DND-41 (cell line): ENCODE results near the gene FBXW11.

ENCODE experiments used
- ATAC-seq: fragments of 200-7000 bp; cut with Tn5 transposase; 3 replicates; pipeline ENCODE4 v1.9.1; 2021; ENCODE audit warnings: low read depth; ENCODE audit not compliant: insufficient read depth
- DNase-seq: peaks from one replicate; pipeline ENCODE4 v3.0.0-alpha.2; 2020
- H2AFZ ChIP-seq: 2 replicates; pipeline ENCODE4 v1.6.0; 2012; ENCODE audit warnings: low read depth, low read length
- H3K27ac ChIP-seq: 2 replicates; pipeline ENCODE4 v1.5.1; 2012; ENCODE audit warnings: low read length, inconsistent platforms
- H3K27me3 ChIP-seq: fragments of 200-600 bp; sonication (generic); 2 replicates; pipeline ENCODE4 v1.6.0; 2012; ENCODE audit warnings: low read length, mild to moderate bottlenecking, inconsistent platforms; ENCODE audit not compliant: insufficient read depth, poor library complexity
- H3K36me3 ChIP-seq: 2 replicates; pipeline ENCODE4 v1.5.1; 2012; ENCODE audit warnings: low read length, inconsistent platforms; ENCODE audit not compliant: insufficient read depth
- H3K4me1 ChIP-seq: 2 replicates; pipeline ENCODE4 v1.5.1; 2012; ENCODE audit warnings: mild to moderate bottlenecking, low read length; ENCODE audit not compliant: insufficient read depth
- H3K4me2 ChIP-seq: 2 replicates; pipeline ENCODE4 v1.6.0; 2012; ENCODE audit warnings: mild to moderate bottlenecking, moderate library complexity, low read length, inconsistent platforms; ENCODE audit not compliant: insufficient read depth
- H3K4me3 ChIP-seq, 2 experiments: fragments of 200-600 bp in 1 of 2; shearing (Covaris generic) in 1 of 2; 2 replicates each; pipeline ENCODE4 v1.5.1; 2012 to 2016; ENCODE audit warnings: inconsistent platforms in 2 of 2, low read length in 2 of 2, mild to moderate bottlenecking in 2 of 2, low read depth in 1 of 2, moderate library complexity in 1 of 2
- H3K79me2 ChIP-seq: 2 replicates; pipeline ENCODE4 v1.6.0; 2012; ENCODE audit warnings: low read length, inconsistent platforms; ENCODE audit not compliant: insufficient read depth
- H3K9ac ChIP-seq: 2 replicates; pipeline ENCODE4 v1.6.0; 2012; ENCODE audit warnings: low read depth, mild to moderate bottlenecking, inconsistent platforms, low read length, moderate library complexity
- H3K9me3 ChIP-seq: 2 replicates; pipeline ENCODE4 v1.5.1; 2012; ENCODE audit warnings: low read length, moderate library complexity, mild to moderate bottlenecking, inconsistent platforms; ENCODE audit not compliant: insufficient read depth, severe bottlenecking
- H4K20me1 ChIP-seq: 2 replicates; pipeline ENCODE4 v1.6.0; 2012; ENCODE audit warnings: low read length; ENCODE audit not compliant: insufficient read depth
- CTCF ChIP-seq: IDR thresholded peaks from 2 replicates; pipeline ENCODE4 v1.5.1; 2012; ENCODE audit warnings: borderline replicate concordance, low read length, moderate library complexity, mild to moderate bottlenecking; ENCODE audit not compliant: poor library complexity, severe bottlenecking; ENCODE audit errors: extremely low read depth
- EZH2 ChIP-seq: IDR thresholded peaks from 3 replicates; pipeline ENCODE4 v1.6.1; 2012; ENCODE audit warnings: borderline replicate concordance, low read depth, mild to moderate bottlenecking, moderate library complexity, low read length, inconsistent platforms; ENCODE audit not compliant: severe bottlenecking

FBXW11 gene

GRCh38 chr5:171955761-171956160 lies 50.7 kb downstream of the FBXW11 start:
- Histone ChIP-seq H3K4me1 (peaks cover 10% of the 10 kb centered on the region), H4K20me1 (peaks cover 66% of the 10 kb centered on the region), H3K4me2 (no peak overlapping the region)

DNA sequence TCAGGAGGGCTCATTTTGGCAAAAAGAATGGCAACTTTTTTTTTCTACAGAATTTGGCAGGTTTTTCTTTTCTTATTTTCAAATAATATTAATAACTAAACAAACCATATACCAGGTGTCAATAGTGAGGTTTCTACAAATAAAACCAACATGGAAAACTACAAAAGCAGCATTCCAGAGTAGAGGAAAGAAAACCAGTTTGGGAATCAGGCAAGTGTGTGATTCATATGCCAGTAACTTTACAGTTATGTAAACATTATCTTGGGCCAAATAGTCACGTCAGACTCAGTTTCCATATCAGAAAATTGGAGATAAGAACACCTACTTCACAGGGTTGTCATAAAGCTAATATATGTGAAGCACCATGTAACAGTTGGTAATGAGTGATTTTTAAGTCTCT lies 51.7 kb downstream of the FBXW11 start:
- Histone ChIP-seq H3K79me2 (peaks cover 96% of the 10 kb centered on the region), H3K9ac (no peak overlapping the region), H3K27ac (no peak overlapping the region), H4K20me1 (peaks cover 64% of the 10 kb centered on the region), H3K36me3 (no peaks in the 10 kb centered on the region), H3K9me3 (no peaks in the 10 kb centered on the region), H3K27me3 (no peaks in the 10 kb centered on the region), H3K4me1 (peaks cover 10% of the 10 kb centered on the region), H3K4me2 (no peak overlapping the region), H3K4me3 (no peak overlapping the region), H2AFZ (no peak overlapping the region)
- ATAC-seq, result no peak
- no peak for DNase-seq
- no peak for TF ChIP-seq EZH2
- no peak for TF ChIP-seq CTCF

More at GRCh38 chr5:171955761-171956160, 50.7 kb downstream of the FBXW11 start:
- no peak overlapping the region for H3K27ac ChIP-seq
- DNase-seq (no peak), ATAC-seq (no peak)
- no peak overlapping the region for H3K9ac ChIP-seq
- H3K36me3 ChIP-seq, result no peaks in the 10 kb centered on the region
- TF ChIP-seq EZH2 (no peak), CTCF (no peak)
- no peaks in the 10 kb centered on the region for H3K27me3 ChIP-seq
- H3K79me2 ChIP-seq, result peaks cover 96% of the 10 kb centered on the region
- no peak overlapping the region for H2AFZ ChIP-seq
- no peaks in the 10 kb centered on the region for H3K9me3 ChIP-seq
- no peak overlapping the region for H3K4me3 ChIP-seq

DNA sequence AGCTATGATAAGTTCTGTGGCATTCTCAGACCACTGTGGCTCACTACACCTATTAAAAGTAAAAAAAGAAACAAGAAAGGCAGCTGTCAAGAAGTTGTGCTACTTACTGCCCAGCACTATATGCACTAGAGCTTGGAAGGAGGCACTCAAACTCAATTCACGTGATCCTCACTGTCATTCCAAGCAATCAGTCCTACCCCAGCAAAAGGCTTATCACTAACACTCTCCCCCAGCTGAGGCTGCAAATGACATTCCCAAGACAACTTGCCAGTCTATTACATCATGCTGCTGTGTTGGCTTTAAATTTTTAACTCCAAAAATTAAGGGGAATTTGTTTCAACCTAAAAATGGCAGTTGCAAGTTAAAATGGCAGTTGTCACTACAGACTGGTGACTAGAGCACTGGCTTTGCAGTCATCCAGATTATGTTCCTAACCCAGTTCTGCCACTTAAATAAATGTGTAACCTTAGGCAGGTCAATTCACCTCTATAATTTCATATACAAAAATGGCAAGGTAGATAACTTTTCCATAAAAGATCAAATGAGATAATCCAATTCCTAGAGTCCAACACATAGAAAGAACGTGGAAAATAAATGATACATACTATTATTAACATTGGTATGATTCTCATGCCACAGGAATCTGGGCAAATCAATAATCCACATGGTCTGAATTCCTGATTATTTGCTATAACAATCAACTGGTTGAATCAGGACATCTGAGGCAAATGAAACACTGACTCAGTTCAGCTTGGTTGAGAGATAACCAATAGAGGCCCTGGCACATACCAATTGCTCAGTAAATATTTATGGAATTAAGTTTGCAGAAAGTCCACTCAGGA lies 52.4 kb downstream of the FBXW11 start:
- TF ChIP-seq EZH2, result no peak
- no peak for TF ChIP-seq CTCF
- Histone ChIP-seq H3K79me2 (peaks cover 97% of the 10 kb centered on the region), H3K36me3 (no peaks in the 10 kb centered on the region), H2AFZ (no peak overlapping the region), H3K4me1 (peaks cover 10% of the 10 kb centered on the region), H3K27me3 (no peaks in the 10 kb centered on the region), H3K9ac (no peak overlapping the region), H3K9me3 (no peaks in the 10 kb centered on the region), H3K4me2 (no peak overlapping the region), H3K27ac (no peak overlapping the region), H3K4me3 (no peak overlapping the region), H4K20me1 (peaks cover 64% of the 10 kb centered on the region)
- no peak for DNase-seq
- no peak for ATAC-seq
